Mononuclear cell (primary cell): ENCODE results near the gene CATSPER4. TPM values are rescaled to one million over a fixed set of nuclear protein-coding genes. Genes with fewer than 3 reads are reported as not detected.
A peak's percentile ranks its signal among the peaks of the same experiment; 100 is the strongest.

Experiments
- H3K27me3 ChIP-seq: 2 replicates; pipeline ENCODE4 v1.6.0; 2011; ENCODE audit warnings: low read length, control low read depth; ENCODE audit not compliant: insufficient read depth
- H3K4me1 ChIP-seq: 2 replicates; pipeline ENCODE4 v1.5.1; 2011; ENCODE audit warnings: mild to moderate bottlenecking, low read length, control low read depth; ENCODE audit not compliant: insufficient read depth
- H3K4me3 ChIP-seq: 2 replicates; pipeline ENCODE4 v1.5.1; 2011; ENCODE audit warnings: mild to moderate bottlenecking, low read length, moderate library complexity
- H3K9me3 ChIP-seq: 2 replicates; pipeline ENCODE4 v1.5.1; 2011; ENCODE audit warnings: low read depth, mild to moderate bottlenecking, control low read depth, low read length
- total RNA-seq: library from RNA; depleted of rRNA; stranded (reverse); fragments of >200 nt; gene quantifications from one replicate; pipeline ENCODE4 v1.2.3, GENCODE V29; 2012

The CATSPER4 gene
- not detected for total RNA-seq

GRCh38 chr1:26190373-26190987 lies at the start of gene CATSPER4:
CATSPER4 (plus strand) TSS chr1:26190602; CDS start chr1:26190628, 26 bp downstream.
- no peaks in the 10 kb centered on the region for H3K4me1 ChIP-seq

DNA sequence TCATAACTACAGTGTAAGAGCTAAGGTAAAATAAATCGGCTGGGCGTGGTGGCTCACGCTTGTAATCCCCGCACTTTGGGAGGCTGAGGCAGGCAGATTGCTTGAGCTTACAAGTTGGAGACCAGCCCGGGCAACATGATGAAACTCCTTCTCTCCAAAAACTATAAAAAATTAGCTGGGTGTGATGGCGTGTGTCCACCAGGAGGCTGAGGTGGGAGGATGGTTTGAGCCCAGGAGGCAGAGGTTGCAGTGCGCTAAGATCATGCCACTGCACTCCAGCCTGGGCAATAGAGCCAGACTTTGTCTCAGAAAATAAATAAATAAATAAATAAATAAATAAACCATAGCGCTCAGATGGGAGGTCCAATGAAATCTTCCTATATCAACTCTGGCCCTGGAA lies 48.2 kb upstream of the CATSPER4 start:
- Histone ChIP-seq H3K4me1 (peaks cover 13% of the 10 kb centered on the region), H3K4me3 (peak overlapping the region; percentile 15), H3K27me3 (no peaks in the 10 kb centered on the region), H3K9me3 (no peaks in the 10 kb centered on the region)

More at GRCh38 chr1:26190373-26190987, at the start of gene CATSPER4:
- H3K9me3 ChIP-seq, result no peaks in the 10 kb centered on the region
- no peaks in the 10 kb centered on the region for H3K27me3 ChIP-seq
- no peak within 1 kb of the TSS for H3K4me3 ChIP-seq

GRCh38 chr1:26145041-26145959 lies 45.1 kb upstream of the CATSPER4 start:
- H3K27me3 ChIP-seq, result no peaks in the 10 kb centered on the region
- H3K4me3 ChIP-seq, result no peak overlapping the region
- peaks cover 13% of the 10 kb centered on the region for H3K4me1 ChIP-seq
- no peaks in the 10 kb centered on the region for H3K9me3 ChIP-seq

DNA sequence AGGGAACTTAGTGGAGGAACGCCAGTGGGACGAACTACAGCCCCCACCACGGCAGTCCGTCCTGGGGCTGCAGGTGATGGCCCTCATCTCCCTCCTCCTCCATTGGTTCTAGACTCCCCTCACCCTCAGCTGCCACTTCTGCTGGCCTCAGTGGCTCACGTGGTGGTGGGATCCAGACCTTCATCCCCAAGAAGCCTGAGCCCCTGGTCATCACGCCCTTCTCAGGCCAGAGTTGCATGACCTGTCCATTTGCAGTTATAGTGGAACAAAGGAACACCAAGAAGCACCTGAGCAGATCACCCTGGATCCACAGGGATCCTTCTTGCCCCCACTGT lies 44.5 kb upstream of the CATSPER4 start:
- no peaks in the 10 kb centered on the region for H3K9me3 ChIP-seq
- H3K4me1 ChIP-seq, result peaks cover 13% of the 10 kb centered on the region
- H3K27me3 ChIP-seq, result no peaks in the 10 kb centered on the region
- H3K4me3 ChIP-seq, result no peak overlapping the region

DNA sequence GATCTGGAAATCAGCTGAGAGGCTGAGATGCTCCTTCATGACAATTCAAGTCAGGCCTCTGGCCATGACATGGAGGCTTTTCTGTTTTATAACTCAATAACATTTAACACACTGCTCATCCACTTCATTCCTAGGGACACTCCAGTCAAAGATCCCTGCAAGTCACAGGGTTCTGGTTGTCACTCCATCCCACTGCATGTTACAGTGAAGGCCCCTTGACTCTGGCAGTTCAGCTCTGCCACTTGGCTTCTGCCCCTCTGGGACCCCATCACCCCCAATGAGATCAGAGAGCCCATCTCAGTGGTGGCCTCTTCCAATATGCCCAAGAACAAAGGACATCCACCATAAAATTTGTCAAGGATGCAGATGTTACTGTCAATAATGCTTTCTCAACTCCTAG lies 41.5 kb upstream of the CATSPER4 start:
- H3K4me1 ChIP-seq, result peaks cover 9% of the 10 kb centered on the region
- no peaks in the 10 kb centered on the region for H3K27me3 ChIP-seq
- no peak overlapping the region for H3K4me3 ChIP-seq
- no peaks in the 10 kb centered on the region for H3K9me3 ChIP-seq

DNA sequence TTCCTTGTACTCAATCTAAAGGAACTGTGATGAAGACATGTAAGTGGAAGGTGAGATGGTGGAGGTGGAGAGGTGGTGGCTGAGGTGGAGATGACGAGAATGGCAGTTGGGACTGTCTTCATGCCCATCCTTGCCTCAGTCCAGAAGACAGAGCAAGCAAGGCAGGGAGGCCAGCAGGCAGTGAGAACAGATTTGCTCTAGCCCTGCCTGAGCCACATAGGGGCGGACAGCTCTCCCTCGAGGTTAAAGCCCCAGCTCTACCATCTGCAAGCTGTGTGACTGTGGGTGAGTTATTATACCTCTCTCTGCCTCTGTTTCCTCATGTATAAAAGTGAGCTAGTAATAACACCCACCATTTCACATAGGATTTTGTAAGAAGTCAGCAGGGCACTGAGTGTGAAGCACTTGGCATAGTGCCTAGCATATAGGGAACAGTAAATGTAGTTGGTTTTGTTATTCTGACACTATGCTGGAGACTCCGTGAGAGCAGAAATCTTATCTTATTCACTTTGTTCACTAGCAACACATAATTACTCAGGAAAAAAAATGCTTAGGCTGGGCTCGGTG lies 36.4 kb upstream of the CATSPER4 start:
- peaks cover 19% of the 10 kb centered on the region for H3K27me3 ChIP-seq
- peaks cover 4% of the 10 kb centered on the region for H3K4me1 ChIP-seq
- H3K9me3 ChIP-seq, result no peaks in the 10 kb centered on the region
- H3K4me3 ChIP-seq, result no peak overlapping the region

DNA sequence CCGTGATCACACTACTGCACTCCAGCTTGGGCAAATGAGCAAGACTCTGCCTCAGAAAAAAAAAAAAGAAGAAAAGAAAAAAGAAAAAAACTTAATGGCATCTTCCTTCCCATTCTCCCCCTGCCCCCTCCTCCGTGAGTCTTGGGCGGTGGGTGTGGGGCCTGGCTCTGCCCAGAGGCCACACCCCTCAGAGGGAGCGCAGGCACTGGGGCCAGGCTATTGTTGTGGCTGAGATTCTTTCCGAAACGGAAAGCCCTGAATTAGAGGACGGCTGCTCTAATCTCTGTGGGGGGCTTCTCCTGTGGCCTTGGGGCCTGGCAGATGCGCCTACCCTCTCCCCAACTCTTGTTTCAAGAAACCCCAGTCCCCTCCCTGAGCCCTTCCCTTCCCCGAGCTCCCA lies 35.7 kb upstream of the CATSPER4 start:
- H3K4me1 ChIP-seq, result peaks cover 4% of the 10 kb centered on the region
- H3K9me3 ChIP-seq, result no peaks in the 10 kb centered on the region
- H3K27me3 ChIP-seq, result peaks cover 19% of the 10 kb centered on the region
- H3K4me3 ChIP-seq, result no peak overlapping the region

DNA sequence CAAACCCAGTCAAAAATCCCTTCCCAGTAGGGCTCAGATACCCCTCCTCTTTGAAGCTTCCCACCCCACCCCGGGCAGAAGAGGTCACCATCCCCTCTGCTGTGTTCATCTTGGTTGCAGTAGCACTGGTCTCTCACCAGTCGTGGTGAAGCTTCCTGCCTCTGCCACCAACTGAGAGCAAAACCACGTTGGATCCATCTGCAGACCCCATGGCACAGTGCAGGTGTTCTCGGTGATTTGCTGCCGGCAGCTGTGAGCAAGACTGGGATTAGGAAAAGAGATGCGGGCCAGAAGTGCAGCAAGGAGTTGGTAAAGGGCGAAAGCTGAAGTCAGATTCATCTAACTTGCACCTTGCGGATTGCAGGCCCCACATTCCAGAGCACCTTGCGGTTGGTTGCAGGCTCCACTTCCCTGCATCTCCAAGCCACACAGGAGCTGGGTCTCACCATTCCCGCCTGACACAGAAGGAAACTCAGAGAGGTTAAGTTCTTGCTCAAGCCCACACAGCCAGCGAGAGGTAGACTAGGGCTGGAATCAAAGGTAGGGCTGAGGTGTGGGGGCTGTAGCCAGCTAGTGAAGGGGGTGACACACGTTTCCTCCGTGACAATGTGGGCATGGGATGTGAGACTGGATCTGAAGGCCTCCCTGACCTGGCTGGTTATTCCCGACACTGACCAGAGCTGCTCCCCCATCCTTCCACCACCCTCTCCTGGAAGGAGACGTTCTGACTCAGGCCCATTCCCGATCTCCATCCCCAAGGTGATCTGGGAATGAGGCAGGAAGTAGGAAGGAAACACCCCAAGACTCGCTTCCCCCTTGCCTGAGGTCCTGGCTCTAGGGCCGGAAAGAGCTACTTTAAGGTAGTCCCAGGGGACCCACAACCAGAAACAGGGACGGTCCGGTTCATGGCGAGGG lies 34.8 kb upstream of the CATSPER4 start:
- Histone ChIP-seq H3K27me3 (peaks cover 19% of the 10 kb centered on the region), H3K4me3 (no peak overlapping the region), H3K4me1 (peaks cover 4% of the 10 kb centered on the region), H3K9me3 (no peaks in the 10 kb centered on the region)

DNA sequence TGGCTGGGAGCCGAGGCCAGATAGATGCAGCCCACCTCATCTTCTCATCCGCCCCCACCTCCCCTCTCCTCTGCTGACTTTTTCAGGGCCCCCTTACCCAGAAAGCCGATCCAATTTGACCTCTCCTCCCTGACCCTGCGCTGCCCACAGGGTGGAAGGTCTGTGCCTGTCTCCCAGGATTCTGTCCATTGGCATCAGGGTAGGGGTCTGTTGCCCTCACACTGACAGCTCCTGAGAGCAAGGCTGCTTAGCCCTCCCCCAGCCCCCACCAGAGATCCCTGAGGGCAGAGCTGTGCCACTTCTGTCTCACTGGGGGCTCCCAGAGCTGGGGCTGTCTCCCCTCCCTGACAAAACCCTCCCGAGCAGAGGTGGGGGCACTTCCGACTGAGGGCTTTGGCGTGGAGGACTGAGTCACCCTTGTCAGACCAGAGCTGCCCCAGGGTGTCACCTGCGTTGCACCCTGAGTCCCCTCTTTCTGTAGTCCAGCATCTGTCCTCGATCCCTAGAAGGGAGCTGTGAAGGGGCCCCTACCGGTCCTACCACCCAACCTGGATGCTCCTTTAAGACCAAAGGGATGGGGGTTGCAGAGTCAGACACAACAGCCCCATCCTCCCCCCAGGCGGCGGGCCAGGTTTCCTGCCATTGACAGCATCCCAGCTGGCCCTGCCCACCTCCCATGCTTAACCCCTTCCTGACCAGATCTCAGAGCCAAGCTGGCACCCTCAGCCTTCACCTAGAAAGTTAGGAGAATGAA lies 33.9 kb upstream of the CATSPER4 start:
- Histone ChIP-seq H3K27me3 (peaks cover 26% of the 10 kb centered on the region), H3K9me3 (no peaks in the 10 kb centered on the region), H3K4me3 (no peak overlapping the region), H3K4me1 (peaks cover 9% of the 10 kb centered on the region)

DNA sequence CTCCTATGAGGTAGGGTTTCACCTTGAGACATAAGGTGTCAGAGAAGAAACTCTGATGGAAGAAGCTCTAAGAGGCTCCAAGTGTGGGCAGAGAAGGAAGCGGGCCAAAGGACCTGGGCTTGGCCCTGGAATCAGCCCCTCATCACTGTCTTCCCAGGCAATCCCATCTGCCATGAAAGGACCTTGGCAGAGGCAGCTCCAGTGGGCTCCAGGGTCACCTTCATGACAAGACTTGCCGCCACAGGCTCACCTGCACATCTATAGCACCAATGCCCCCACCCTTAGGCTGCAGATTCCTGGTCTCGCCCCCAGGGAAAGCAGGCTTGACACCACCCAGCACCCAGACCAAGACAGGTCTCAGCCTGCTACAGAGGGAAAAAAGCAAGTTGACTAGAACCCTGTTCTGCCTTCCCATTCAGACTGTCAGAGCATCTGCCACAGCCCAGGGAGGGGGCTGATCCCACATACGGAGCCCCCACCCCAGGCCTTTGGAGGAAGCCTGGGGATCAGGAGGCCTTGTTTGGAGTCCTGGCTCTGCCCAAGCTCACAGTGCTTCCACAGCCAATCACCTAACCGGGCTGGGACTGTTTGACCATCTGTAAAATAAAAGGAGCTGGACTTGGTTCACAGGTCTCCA lies 32.0 kb upstream of the CATSPER4 start:
- H3K4me3 ChIP-seq, result no peak overlapping the region
- no peaks in the 10 kb centered on the region for H3K9me3 ChIP-seq
- peaks cover 40% of the 10 kb centered on the region for H3K27me3 ChIP-seq
- H3K4me1 ChIP-seq, result peaks cover 15% of the 10 kb centered on the region

DNA sequence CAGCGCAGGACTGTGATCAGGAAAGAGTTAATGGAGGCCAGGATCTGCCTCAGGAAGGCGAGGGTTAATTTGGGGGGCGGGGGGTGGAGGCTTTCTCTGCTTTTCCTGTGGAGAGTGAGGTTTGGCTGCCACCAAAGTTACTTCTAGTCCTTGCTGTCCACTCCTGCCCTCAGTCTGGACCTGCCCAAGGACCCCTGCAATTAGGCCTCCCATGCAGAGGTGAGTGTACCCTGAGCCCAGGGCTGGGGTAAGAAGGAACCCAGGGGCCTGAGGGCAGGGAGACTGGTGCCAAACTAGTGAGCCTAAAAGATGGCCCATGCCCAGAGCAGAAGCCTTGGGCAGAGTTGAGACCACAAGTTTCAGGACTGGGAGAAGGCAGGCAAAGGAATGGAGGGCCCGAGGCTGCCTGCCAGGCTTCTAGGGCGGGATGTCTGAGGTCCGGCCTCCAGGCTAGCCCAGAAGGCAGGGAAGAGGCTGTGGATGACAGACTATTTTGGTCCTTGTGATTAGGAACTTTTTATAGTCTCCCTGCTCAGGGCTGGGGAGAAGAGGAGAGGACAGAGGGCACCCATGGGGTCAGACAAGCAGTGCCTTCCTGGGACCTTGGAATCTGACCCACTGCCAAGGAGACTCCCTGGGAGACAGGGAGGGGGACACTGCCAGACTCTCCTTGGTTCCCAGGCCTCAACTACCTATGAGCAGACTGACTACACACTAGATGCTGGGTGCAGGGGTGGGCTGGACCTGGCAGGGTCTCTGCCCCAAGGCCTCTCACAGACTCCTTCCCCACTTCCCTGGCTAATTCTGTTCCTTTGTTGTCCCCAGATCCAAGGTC lies 31.3 kb upstream of the CATSPER4 start, which contains the start of gene FAM110D:
Gene FAM110D (plus strand): TSS at position 172 of the 835 bp plus-strand sequence. CDS start 2,213 bp downstream, outside the sequence.
- H3K4me1 ChIP-seq, result peaks cover 19% of the 10 kb centered on the region
- no peaks in the 10 kb centered on the region for H3K9me3 ChIP-seq
- no peak within 1 kb of the TSS for H3K4me3 ChIP-seq
- H3K27me3 ChIP-seq, result peaks cover 46% of the 10 kb centered on the region

DNA sequence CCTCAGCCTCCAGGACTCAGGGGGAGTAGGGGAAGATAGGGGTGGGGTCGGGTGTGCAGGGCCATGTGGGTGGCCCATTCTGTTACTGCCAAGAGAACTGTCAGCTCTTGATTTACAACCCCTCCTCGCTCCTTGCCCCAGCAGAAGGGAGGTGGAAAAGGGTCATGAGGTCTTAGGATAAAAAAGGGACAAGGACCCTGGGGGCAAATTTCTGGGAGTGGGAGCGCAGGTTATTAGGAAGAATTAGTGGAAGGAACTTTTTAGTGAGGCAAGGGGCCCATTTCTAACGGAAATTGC lies 30.7 kb upstream of the CATSPER4 start:
- Histone ChIP-seq H3K9me3 (no peaks in the 10 kb centered on the region), H3K4me1 (peaks cover 23% of the 10 kb centered on the region), H3K27me3 (peaks cover 46% of the 10 kb centered on the region), H3K4me3 (no peak overlapping the region)
